Nephron progenitor cell (in vitro differentiated cells): Measurements from ENCODE around the gene TGM6.

ENCODE experiments used
- DNase-seq: peaks from one replicate; pipeline ENCODE4 v3.0.0; 2021
- H3K27ac Mint-ChIP-seq: 2 replicates; pipeline ENCODE4 v1.8.0; 2021; ENCODE audit warnings: mild to moderate bottlenecking, moderate library complexity, mixed read lengths
- H3K27me3 Mint-ChIP-seq: 2 replicates; pipeline ENCODE4 v1.8.0; 2021; ENCODE audit warnings: mild to moderate bottlenecking, low read depth, mixed read lengths; ENCODE audit not compliant: poor library complexity
- H3K36me3 Mint-ChIP-seq: 2 replicates; pipeline ENCODE4 v1.8.0; 2021; ENCODE audit warnings: low read depth, mixed read lengths
- H3K4me1 Mint-ChIP-seq: 2 replicates; pipeline ENCODE4 v1.8.0; 2021; ENCODE audit warnings: mixed read lengths
- H3K4me3 Mint-ChIP-seq: 2 replicates; pipeline ENCODE4 v1.8.0; 2021; ENCODE audit warnings: mild to moderate bottlenecking, moderate library complexity, mixed read lengths
- H3K9me3 Mint-ChIP-seq: 2 replicates; pipeline ENCODE4 v1.8.0; 2021; ENCODE audit warnings: mild to moderate bottlenecking, moderate library complexity, mixed read lengths
- CTCF ChIP-seq: fragments of 200-600 bp; sonication (generic); IDR thresholded peaks from 2 replicates; pipeline ENCODE4 v1.5.0; 2021; ENCODE audit warnings: antibody characterized with exemption

The TGM6 gene

GRCh38 chr20:2353231-2353630 is 27.5 kb upstream of the TGM6 start:
- H3K27ac Mint-ChIP-seq, result no peak overlapping the region
- H3K27me3 Mint-ChIP-seq, result peaks cover 8% of the 10 kb centered on the region
- H3K4me1 Mint-ChIP-seq, result peaks cover 5% of the 10 kb centered on the region
- no peak for TF ChIP-seq CTCF
- H3K9me3 Mint-ChIP-seq, result peaks cover 6% of the 10 kb centered on the region
- no peak overlapping the region for H3K4me3 Mint-ChIP-seq
- DNase-seq, result no peak
- H3K36me3 Mint-ChIP-seq, result no peaks in the 10 kb centered on the region

DNA sequence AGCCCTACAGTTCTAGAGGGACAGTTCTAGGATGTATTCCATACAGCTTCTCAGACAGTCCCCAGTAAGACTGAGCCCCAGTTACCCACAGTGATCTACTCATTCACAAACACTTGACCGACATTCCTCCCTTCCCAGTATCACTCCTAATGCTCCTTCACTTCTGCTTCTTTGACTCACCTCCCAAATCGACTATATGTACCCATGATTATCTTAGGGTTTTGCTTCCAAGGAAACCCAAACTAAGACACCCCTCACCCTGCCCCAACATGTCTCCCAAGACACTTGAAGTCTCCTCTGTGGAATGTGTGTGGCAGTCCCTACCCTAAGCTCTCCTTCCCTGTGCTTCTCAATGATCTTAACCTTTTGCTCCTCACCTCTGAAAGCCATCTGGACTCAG is 23.6 kb upstream of the TGM6 start:
- H3K27me3 Mint-ChIP-seq, result peaks cover 10% of the 10 kb centered on the region
- DNase-seq, result no peak
- H3K36me3 Mint-ChIP-seq, result peaks cover 6% of the 10 kb centered on the region
- peaks cover 35% of the 10 kb centered on the region for H3K9me3 Mint-ChIP-seq
- no peak for TF ChIP-seq CTCF
- no peak overlapping the region for H3K4me3 Mint-ChIP-seq
- H3K4me1 Mint-ChIP-seq, result peaks cover 5% of the 10 kb centered on the region
- H3K27ac Mint-ChIP-seq, result no peak overlapping the region

GRCh38 chr20:2358006-2358405 is 22.7 kb upstream of the TGM6 start:
- Mint-ChIP-seq H3K4me1 (peaks cover 5% of the 10 kb centered on the region), H3K36me3 (peaks cover 6% of the 10 kb centered on the region), H3K4me3 (no peak overlapping the region), H3K9me3 (peaks cover 39% of the 10 kb centered on the region), H3K27ac (no peak overlapping the region), H3K27me3 (peaks cover 10% of the 10 kb centered on the region)
- no peak for TF ChIP-seq CTCF
- no peak for DNase-seq

- H3K27ac Mint-ChIP-seq, result no peak overlapping the region
- peaks cover 6% of the 10 kb centered on the region for H3K27me3 Mint-ChIP-seq
- peaks cover 34% of the 10 kb centered on the region for H3K9me3 Mint-ChIP-seq
- no peaks in the 10 kb centered on the region for H3K4me1 Mint-ChIP-seq
- no peak overlapping the region for H3K4me3 Mint-ChIP-seq
- DNase-seq, result no peak
- no peak for TF ChIP-seq CTCF
- H3K36me3 Mint-ChIP-seq, result peaks cover 6% of the 10 kb centered on the region
Measured at GRCh38 chr20:2361035-2361593, 19.6 kb upstream of the TGM6 start.

- no peak overlapping the region for H3K4me3 Mint-ChIP-seq
- H3K27me3 Mint-ChIP-seq, result peaks cover 3% of the 10 kb centered on the region
- H3K36me3 Mint-ChIP-seq, result peaks cover 6% of the 10 kb centered on the region
- no peak for TF ChIP-seq CTCF
- peaks cover 34% of the 10 kb centered on the region for H3K9me3 Mint-ChIP-seq
- no peaks in the 10 kb centered on the region for H3K4me1 Mint-ChIP-seq
- no peak overlapping the region for H3K27ac Mint-ChIP-seq
- DNase-seq, result no peak
Measured at GRCh38 chr20:2363187-2363586, 17.5 kb upstream of the TGM6 start.

DNA sequence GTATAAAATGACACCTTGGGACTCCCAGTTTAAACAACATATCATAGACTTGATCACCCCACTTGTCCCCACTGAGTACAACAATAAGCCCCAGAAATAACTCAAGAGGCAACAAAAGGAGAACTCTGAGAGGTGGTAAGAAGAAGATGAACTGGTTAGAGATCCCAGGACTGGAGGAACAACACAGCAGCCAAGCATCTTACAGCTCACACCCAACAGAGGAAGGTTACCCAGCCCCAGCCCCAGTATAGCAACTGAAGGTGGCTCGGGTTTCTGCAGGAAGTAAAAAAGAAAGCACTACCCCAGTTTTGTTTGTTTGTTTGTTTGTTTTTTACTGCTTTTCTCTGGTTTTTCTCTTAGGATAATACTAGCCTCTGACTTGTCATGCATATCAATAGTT is 17.1 kb upstream of the TGM6 start:
- peaks cover 5% of the 10 kb centered on the region for H3K27me3 Mint-ChIP-seq
- DNase-seq, result no peak
- no peak overlapping the region for H3K4me3 Mint-ChIP-seq
- peaks cover 6% of the 10 kb centered on the region for H3K36me3 Mint-ChIP-seq
- H3K27ac Mint-ChIP-seq, result no peak overlapping the region
- peaks cover 37% of the 10 kb centered on the region for H3K9me3 Mint-ChIP-seq
- TF ChIP-seq CTCF, result no peak
- no peaks in the 10 kb centered on the region for H3K4me1 Mint-ChIP-seq
